Prostate gland (tissue), 2 donors: ENCODE results near the gene ADD1.
A peak's percentile ranks its signal among the peaks of the same experiment; 100 is the strongest.
"Not testable (repeated sequence)": the region's sequence is repeated elsewhere in the genome, so short reads cannot be mapped to it uniquely, and the experiment has no call there.

Experiments
- POLR2A ChIP-seq: fragments of 450-650 bp; IDR thresholded peaks from one replicate; pipeline ENCODE4 v1.6.1; 2016; ENCODE audit warnings: antibody characterized with exemption, mild to moderate bottlenecking
- TF ChIP-seq, protein P1 (sequence below), 4 experiments: fragments of 200-600 bp in 2 of 4; fragments of 450-650 bp in 2 of 4; sonication (generic) in 2 of 4; IDR thresholded peaks; 1 replicate in 3 of 4; 2 replicates in 1 of 4; pipeline ENCODE4 v1.5.1; 2016 to 2019; ENCODE audit warnings: antibody characterized with exemption in 4 of 4, mild to moderate bottlenecking in 2 of 4, moderate library complexity in 2 of 4

DNA sequence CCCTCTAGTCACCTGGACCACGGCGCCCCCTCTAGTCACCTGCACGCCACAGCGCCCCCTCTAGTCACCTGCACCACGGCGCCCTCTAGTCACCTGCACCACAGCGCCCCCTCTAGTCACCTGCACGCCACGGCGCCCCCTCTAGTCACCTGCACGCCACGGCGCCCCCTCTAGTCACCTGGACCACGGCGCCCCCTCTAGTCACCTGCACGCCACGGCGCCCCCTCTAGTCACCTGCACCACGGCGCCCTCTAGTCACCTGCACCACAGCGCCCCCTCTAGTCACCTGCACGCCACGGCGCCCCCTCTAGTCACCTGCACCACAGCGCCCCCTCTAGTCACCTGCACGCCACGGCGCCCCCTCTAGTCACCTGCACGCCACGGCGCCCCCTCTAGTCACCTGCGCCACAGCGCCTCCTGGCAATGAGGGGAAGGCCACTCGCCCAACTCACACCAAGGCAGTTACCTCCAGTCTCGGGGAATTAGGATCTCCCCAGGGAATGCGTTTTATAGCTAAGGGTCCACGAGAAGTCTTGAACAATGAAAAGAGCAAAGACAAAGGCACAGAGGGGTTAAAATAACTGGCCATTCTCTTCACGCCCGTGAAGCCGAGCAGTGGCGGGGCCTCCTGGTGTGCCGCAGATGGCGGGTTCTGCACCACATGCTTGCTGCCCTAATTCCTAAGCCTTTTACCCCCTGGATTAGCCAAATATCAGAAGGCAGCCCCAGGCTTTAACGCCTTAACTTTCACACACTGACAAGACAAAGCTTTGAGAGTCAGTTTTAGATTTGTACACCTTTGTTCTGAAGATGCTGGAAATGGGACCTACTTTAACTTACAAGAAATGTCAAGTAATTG lies 111.8 kb downstream of the ADD1 start:
- TF ChIP-seq, protein P1, sequence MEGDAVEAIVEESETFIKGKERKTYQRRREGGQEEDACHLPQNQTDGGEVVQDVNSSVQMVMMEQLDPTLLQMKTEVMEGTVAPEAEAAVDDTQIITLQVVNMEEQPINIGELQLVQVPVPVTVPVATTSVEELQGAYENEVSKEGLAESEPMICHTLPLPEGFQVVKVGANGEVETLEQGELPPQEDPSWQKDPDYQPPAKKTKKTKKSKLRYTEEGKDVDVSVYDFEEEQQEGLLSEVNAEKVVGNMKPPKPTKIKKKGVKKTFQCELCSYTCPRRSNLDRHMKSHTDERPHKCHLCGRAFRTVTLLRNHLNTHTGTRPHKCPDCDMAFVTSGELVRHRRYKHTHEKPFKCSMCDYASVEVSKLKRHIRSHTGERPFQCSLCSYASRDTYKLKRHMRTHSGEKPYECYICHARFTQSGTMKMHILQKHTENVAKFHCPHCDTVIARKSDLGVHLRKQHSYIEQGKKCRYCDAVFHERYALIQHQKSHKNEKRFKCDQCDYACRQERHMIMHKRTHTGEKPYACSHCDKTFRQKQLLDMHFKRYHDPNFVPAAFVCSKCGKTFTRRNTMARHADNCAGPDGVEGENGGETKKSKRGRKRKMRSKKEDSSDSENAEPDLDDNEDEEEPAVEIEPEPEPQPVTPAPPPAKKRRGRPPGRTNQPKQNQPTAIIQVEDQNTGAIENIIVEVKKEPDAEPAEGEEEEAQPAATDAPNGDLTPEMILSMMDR (IDR thresholded peaks at IDR 0.05) = peak in 1 of 4 experiments; percentile 20
- not testable (repeated sequence) for TF ChIP-seq POLR2A
